IMR-90 (cell line): ENCODE measurements around the gene GRSF1. TPM values are rescaled to one million over a fixed set of nuclear protein-coding genes. Genes with fewer than 3 reads are reported as not detected.

Source experiments
- ATAC-seq: fragments of 200-7000 bp; cut with Tn5 transposase; 2 replicates; pipeline ENCODE4 v1.9.1; 2020; ENCODE audit warnings: low read depth, mild to moderate bottlenecking, moderate library complexity
- BruUV-seq: library from RNA; stranded (reverse); fragments of 400-500 nt; replicated peaks from 2 replicates; lab custom pipeline; 2021; lab: Mats Ljungman, UMichigan
- CTCF ChIA-PET: fragments of 300-600 bp; formaldehyde crosslinking; extraction: SDS; loops from one replicate; lab custom pipeline; 2021; ENCODE audit warnings: antibody characterized with exemption; lab: Yijun Ruan, JAX
- POLR2A ChIA-PET: fragments of 300-600 bp; sonication (Branson Sonifier 250); formaldehyde crosslinking; loops from one replicate; lab custom pipeline; 2022; ENCODE audit warnings: antibody characterized with exemption; ENCODE audit not compliant: unreplicated experiment; lab: Charles Lee
- DNase-seq: peaks from one replicate; pipeline ENCODE4 v3.0.0; 2013
- H2AFZ ChIP-seq: replicated peaks from 2 replicates; pipeline ENCODE3; 2013; ENCODE audit warnings: low read length, mild to moderate bottlenecking; ENCODE audit not compliant: poor library complexity
- H2AK5ac ChIP-seq: 2 replicates; pipeline ENCODE4 v1.6.1; 2013; ENCODE audit warnings: low read depth, low read length, inconsistent platforms
- H2AK9ac ChIP-seq: replicated peaks from 2 replicates; pipeline ENCODE3; 2013; ENCODE audit warnings: mild to moderate bottlenecking, low read depth, low read length, moderate library complexity; ENCODE audit not compliant: poor library complexity
- H2BK120ac ChIP-seq: 2 replicates; pipeline ENCODE4 v1.6.1; 2013; ENCODE audit warnings: low read depth, low read length, inconsistent platforms
- H2BK15ac ChIP-seq: 3 replicates; pipeline ENCODE4 v1.6.1; 2013; ENCODE audit warnings: low read depth, low read length, inconsistent platforms
- H2BK20ac ChIP-seq: 2 replicates; pipeline ENCODE4 v1.6.1; 2013; ENCODE audit warnings: low read depth, mild to moderate bottlenecking, inconsistent platforms, low read length, moderate library complexity
- H2BK5ac ChIP-seq: 2 replicates; pipeline ENCODE4 v1.6.1; 2013; ENCODE audit warnings: mild to moderate bottlenecking, low read depth, low read length, inconsistent platforms; ENCODE audit not compliant: poor library complexity, severe bottlenecking
- H3K14ac ChIP-seq: replicated peaks from 2 replicates; pipeline ENCODE4 v1.6.1; 2013; ENCODE audit warnings: low read depth, low read length, inconsistent platforms
- H3K18ac ChIP-seq: 2 replicates; pipeline ENCODE4 v1.6.1; 2013; ENCODE audit warnings: low read depth, low read length, control low read depth
- H3K23ac ChIP-seq: 2 replicates; pipeline ENCODE4 v1.6.1; 2013; ENCODE audit warnings: low read depth, low read length, inconsistent platforms
- H3K27ac ChIP-seq: 2 replicates; pipeline ENCODE4 v1.5.1; 2013; ENCODE audit warnings: mild to moderate bottlenecking, control low read depth, low read length; ENCODE audit not compliant: insufficient read depth
- H3K27me3 ChIP-seq: 2 replicates; pipeline ENCODE4 v1.6.1; 2013; ENCODE audit warnings: low read length; ENCODE audit not compliant: control insufficient read depth, insufficient read depth
- H3K36me3 ChIP-seq: 2 replicates; pipeline ENCODE4 v1.6.1; 2013; ENCODE audit warnings: low read length, mixed read lengths; ENCODE audit not compliant: control insufficient read depth, insufficient read depth
- H3K4ac ChIP-seq: 2 replicates; pipeline ENCODE4 v1.6.1; 2013; ENCODE audit warnings: low read depth, low read length, inconsistent platforms
- H3K4me1 ChIP-seq: 2 replicates; pipeline ENCODE4 v1.6.1; 2013; ENCODE audit warnings: low read length, mixed read lengths; ENCODE audit not compliant: control insufficient read depth, insufficient read depth
- H3K4me2 ChIP-seq: 2 replicates; pipeline ENCODE4 v1.6.1; 2013; ENCODE audit warnings: low read depth, mild to moderate bottlenecking, control low read depth, low read length, moderate library complexity
- H3K4me3 ChIP-seq: 2 replicates; pipeline ENCODE4 v1.5.1; 2013; ENCODE audit warnings: low read depth, mild to moderate bottlenecking, control low read depth, low read length, moderate library complexity; ENCODE audit not compliant: insufficient read depth
- H3K56ac ChIP-seq: 2 replicates; pipeline ENCODE4 v1.6.1; 2013; ENCODE audit warnings: low read length, inconsistent platforms; ENCODE audit not compliant: insufficient read depth; ENCODE audit errors: extremely low read depth
- H3K79me1 ChIP-seq, 2 experiments: 2 replicates each; pipeline ENCODE4 v1.6.1; 2013; ENCODE audit warnings: low read length in 2 of 2, inconsistent platforms in 1 of 2, low read depth in 1 of 2
- H3K9ac ChIP-seq: 2 replicates; pipeline ENCODE4 v1.6.1; 2013; ENCODE audit warnings: low read depth, low read length, control low read depth
- H3K9me1 ChIP-seq: 2 replicates; pipeline ENCODE4 v1.6.1; 2013; ENCODE audit warnings: low read length, inconsistent platforms; ENCODE audit not compliant: insufficient read depth
- H3K9me3 ChIP-seq: 2 replicates; pipeline ENCODE4 v1.6.1; 2013; ENCODE audit warnings: low read length; ENCODE audit not compliant: control insufficient read depth, insufficient read depth
- H4K20me1 ChIP-seq: 2 replicates; pipeline ENCODE4 v1.6.1; 2013; ENCODE audit warnings: low read length, inconsistent platforms; ENCODE audit not compliant: insufficient read depth
- H4K5ac ChIP-seq: 2 replicates; pipeline ENCODE4 v1.6.1; 2013; ENCODE audit warnings: mild to moderate bottlenecking, low read depth, low read length, control low read depth
- H4K8ac ChIP-seq, 2 experiments: 2 replicates each; pipeline ENCODE4 v1.6.1; 2013; ENCODE audit warnings: low read depth in 2 of 2, low read length in 2 of 2, control low read depth in 1 of 2, inconsistent platforms in 1 of 2
- H4K91ac ChIP-seq: 2 replicates; pipeline ENCODE4 v1.6.1; 2013; ENCODE audit warnings: low read depth, low read length, inconsistent platforms; ENCODE audit not compliant: insufficient read depth
- MAFK ChIP-seq: IDR thresholded peaks from 2 replicates; pipeline ENCODE4 v1.6.1; 2012; ENCODE audit warnings: low read depth, low read length, improper control_type of control experiment
- RFX5 ChIP-seq: IDR thresholded peaks from 2 replicates; pipeline ENCODE4 v1.8.0; 2012; ENCODE audit warnings: low read depth, mild to moderate bottlenecking, low read length, moderate library complexity
- WGBS, 2 experiments: methylation state at CpG; one replicate each; pipeline versions ENCODE4 v1.1.5 to v1.1.7; 2013; ENCODE audit warnings: missing lambda C conversion rate in 2 of 2; ENCODE audit not compliant: insufficient read length in 1 of 2; ENCODE audit errors: extremely low coverage in 2 of 2; 5-methylcytosine and 5-hydroxymethylcytosine counted together
- dilution Hi-C: fragments of 300-500 bp; cut with HindIII; formaldehyde crosslinking; loops from one replicate; pipeline ENCODE4 v1.14.3; 2018; ENCODE audit warnings: low sequenced_read_pairs; ENCODE audit not compliant: unreplicated experiment
- in situ Hi-C: fragments of 300-500 bp; cut with MboI; formaldehyde crosslinking; loops from 3 replicates; pipeline ENCODE4 v1.14.3; 2019; ENCODE audit warnings: low sequenced_read_pairs, inconsistent platforms, mixed read lengths
- intact Hi-C: fragments of 100-400 bp; cut with micrococcal nuclease; formaldehyde crosslinking; loops from 2 replicates; pipeline ENCODE4 v1.10.0; 2022
- polyA plus RNA-seq, 3 experiments: library from polyadenylated mRNA; depleted of rRNA; stranded (reverse); fragments of >200 nt; gene quantifications; 2 replicates each; pipeline ENCODE4 v1.2.3, GENCODE V29; 2012; ENCODE audit warnings: low replicate concordance in 1 of 3
- total RNA-seq: library from RNA; depleted of rRNA; stranded (reverse); fragments of >200 nt; gene quantifications from 2 replicates; pipeline ENCODE4 v1.2.3, GENCODE V29; 2012

GRSF1 gene
- total and polyA plus RNA-seq, 2 of the 4 experiments (the other 2 are of a cell fraction), result 67.7 to 71.5 TPM

- Histone ChIP-seq H3K27ac (no peak overlapping the region), H2AK5ac (no peak overlapping the region), H3K56ac (no peak overlapping the region), H3K4me3 (no peak overlapping the region), H2BK120ac (no peak overlapping the region), H3K4ac (no peak overlapping the region), H3K36me3 (no peaks in the 10 kb centered on the region), H2AK9ac (no peak overlapping the region), H3K4me2 (no peak overlapping the region), H2BK5ac (no peak overlapping the region), H4K5ac (no peak overlapping the region), H3K4me1 (no peaks in the 10 kb centered on the region), H3K14ac (no peak overlapping the region), H3K27me3 (no peaks in the 10 kb centered on the region), H3K9ac (no peak overlapping the region), H4K8ac (no peak overlapping the region), H2BK20ac (no peak overlapping the region), H3K79me1 (no peaks in the 10 kb centered on the region), H4K20me1 (no peaks in the 10 kb centered on the region), H3K9me1 (no peaks in the 10 kb centered on the region), H3K18ac (no peak overlapping the region), H2BK15ac (no peak overlapping the region), H4K91ac (no peak overlapping the region), H3K9me3 (no peaks in the 10 kb centered on the region), H3K23ac (no peak overlapping the region), H2AFZ (no peak overlapping the region)
- ChIA-PET CTCF (no interaction called here), POLR2A (no interaction called here)
- dilution Hi-C loops (no loop called here), in situ Hi-C loops (no loop called here), intact Hi-C loops (no loop called here)
- TF ChIP-seq RFX5 (no peak), MAFK (peak; percentile 75)
- no CpG with 5 or more reads among the region's 2 CpGs for WGBS, 2 experiments
- no TSS peak for BruUV-seq
- no peak for ATAC-seq
- no peak for DNase-seq
Observed at GRCh38 chr4:70855464-70855863, 15.8 kb upstream of the GRSF1 start.
